Effector memory CD8-positive, alpha-beta T cell (primary cell): ENCODE results near the gene PHF21A.

Experiments used
- ATAC-seq: fragments of 150-1000 bp; cut with Tn5 transposase; replicated peaks from 2 replicates; pipeline ENCODE4 v1.10.0; 2021; ENCODE audit warnings: mild to moderate bottlenecking, moderate library complexity
- DNase-seq, 3 experiments: peaks; one replicate each; pipeline ENCODE4 v3.0.0; 2021
- H3K27ac Mint-ChIP-seq, 2 donors: one replicate each; pipeline ENCODE4 v1.8.0; 2022; ENCODE audit warnings: mild to moderate bottlenecking in 2 of 2, mixed read lengths in 2 of 2, moderate library complexity in 2 of 2
- H3K27me3 Mint-ChIP-seq, 2 donors: one replicate each; pipeline ENCODE4 v1.8.0; 2022; ENCODE audit warnings: mixed read lengths in 2 of 2
- H3K36me3 Mint-ChIP-seq: one replicate; pipeline ENCODE4 v1.8.0; 2022; ENCODE audit warnings: mild to moderate bottlenecking, moderate library complexity, mixed read lengths; ENCODE audit not compliant: insufficient read depth
- H3K4me1 Mint-ChIP-seq, 2 donors: one replicate each; pipeline ENCODE4 v1.8.0; 2022; ENCODE audit warnings: low read depth in 2 of 2, mixed read lengths in 2 of 2
- H3K4me3 Mint-ChIP-seq, 2 donors: one replicate each; pipeline ENCODE4 v1.8.0; 2022; ENCODE audit warnings: mild to moderate bottlenecking in 2 of 2, mixed read lengths in 2 of 2, moderate library complexity in 2 of 2
- H3K9me3 Mint-ChIP-seq, 2 donors: one replicate each; pipeline ENCODE4 v1.8.0; 2022; ENCODE audit warnings: mixed read lengths in 2 of 2

PHF21A gene

GRCh38 chr11:45927684-45928413 is 193.4 kb downstream of the PHF21A start:
- peak overlapping the region; percentile 96 to 97 for H3K27ac Mint-ChIP-seq
- no peak for ATAC-seq
- H3K4me1 Mint-ChIP-seq, result peaks cover 41 to 43% of the 10 kb centered on the region in 2 donors
- peaks cover 0 to 5% of the 10 kb centered on the region in 2 donors for H3K27me3 Mint-ChIP-seq
- H3K4me3 Mint-ChIP-seq, result no peak overlapping the region
- DNase-seq, result no peak
- peaks cover 32% of the 10 kb centered on the region for H3K36me3 Mint-ChIP-seq
- no peaks in the 10 kb centered on the region for H3K9me3 Mint-ChIP-seq

DNA sequence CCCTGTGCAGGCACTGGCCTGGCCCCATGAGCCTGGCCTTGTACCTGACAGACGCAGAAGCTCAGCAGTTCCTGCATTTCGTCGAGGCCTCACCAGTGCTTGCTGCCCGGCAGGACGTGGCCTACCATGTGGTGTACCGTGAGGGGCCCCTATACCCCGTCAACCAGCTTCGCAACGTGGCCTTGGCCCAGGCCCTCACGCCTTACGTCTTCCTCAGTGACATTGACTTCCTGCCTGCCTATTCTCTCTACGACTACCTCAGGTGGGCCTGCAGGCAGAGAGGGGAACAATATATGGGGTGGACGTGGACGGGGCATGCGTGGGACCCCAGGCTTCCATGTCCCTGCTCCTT is 193.9 kb downstream of the PHF21A start:
- peak overlapping the region; percentile 91 to 96 for H3K27ac Mint-ChIP-seq
- peaks cover 41 to 43% of the 10 kb centered on the region in 2 donors for H3K4me1 Mint-ChIP-seq
- H3K4me3 Mint-ChIP-seq, result no peak overlapping the region
- H3K27me3 Mint-ChIP-seq, result peaks cover 0 to 5% of the 10 kb centered on the region in 2 donors
- DNase-seq (no peak), ATAC-seq (no peak)
- H3K9me3 Mint-ChIP-seq, result no peaks in the 10 kb centered on the region
- H3K36me3 Mint-ChIP-seq, result peaks cover 27% of the 10 kb centered on the region

- Mint-ChIP-seq H3K4me1 (peaks cover 38 to 41% of the 10 kb centered on the region in 2 donors), H3K27me3 (peaks cover 0 to 5% of the 10 kb centered on the region in 2 donors), H3K27ac (peak overlapping the region; percentile 91 to 96), H3K4me3 (no peak overlapping the region), H3K36me3 (peaks cover 23% of the 10 kb centered on the region), H3K9me3 (no peaks in the 10 kb centered on the region)
- no peak for ATAC-seq
- DNase-seq, result no peak
These were observed 194.5 kb downstream of the PHF21A start for GRCh38 chr11:45926536-45927331.

DNA sequence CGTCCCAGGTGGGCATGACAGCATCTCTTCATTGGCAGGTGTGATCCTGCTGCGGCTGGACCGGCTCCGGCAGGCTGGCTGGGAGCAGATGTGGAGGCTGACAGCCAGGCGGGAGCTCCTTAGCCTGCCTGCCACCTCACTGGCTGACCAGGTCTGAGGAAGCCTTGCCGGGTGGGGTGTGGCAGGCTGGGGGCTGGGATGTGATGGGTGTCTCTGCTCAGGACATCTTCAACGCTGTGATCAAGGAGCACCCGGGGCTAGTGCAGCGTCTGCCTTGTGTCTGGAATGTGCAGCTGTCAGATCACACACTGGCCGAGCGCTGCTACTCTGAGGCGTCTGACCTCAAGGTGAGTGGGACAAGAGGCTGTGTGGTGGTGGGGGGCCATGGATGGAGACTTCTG is 195.3 kb downstream of the PHF21A start:
- H3K4me1 Mint-ChIP-seq, result peaks cover 34 to 38% of the 10 kb centered on the region in 2 donors

DNA sequence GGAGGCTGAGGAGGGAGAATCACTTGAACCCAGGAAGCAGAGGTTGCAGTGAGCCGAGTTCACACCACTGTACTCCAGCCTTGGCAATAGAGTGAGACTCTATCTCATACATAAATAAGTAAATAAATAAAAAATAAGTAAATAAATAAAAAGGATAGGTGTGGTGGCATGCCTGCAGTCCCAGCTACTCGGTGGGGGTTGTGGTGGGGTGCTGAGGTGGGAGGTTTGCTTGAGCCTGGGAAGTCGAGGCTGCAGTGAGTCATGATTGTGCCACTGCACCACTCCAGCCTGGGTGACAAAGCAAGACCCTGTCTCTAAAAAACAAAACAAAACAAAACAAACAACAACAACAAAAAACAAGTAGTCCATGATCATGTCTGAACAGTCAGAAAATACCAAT is 195.7 kb downstream of the PHF21A start:
- H3K4me1 Mint-ChIP-seq, result peaks cover 30 to 39% of the 10 kb centered on the region in 2 donors
- no peak overlapping the region for H3K4me3 Mint-ChIP-seq
- ATAC-seq (no peak), DNase-seq (no peak)
- H3K27ac Mint-ChIP-seq, result peak overlapping the region in 1 of 2 donors; percentile 41
- H3K27me3 Mint-ChIP-seq, result peaks cover 0 to 5% of the 10 kb centered on the region in 2 donors
- peaks cover 17% of the 10 kb centered on the region for H3K36me3 Mint-ChIP-seq
- no peaks in the 10 kb centered on the region for H3K9me3 Mint-ChIP-seq

More for the DNA sequence above, 195.3 kb downstream of the PHF21A start:
- H3K27ac Mint-ChIP-seq, result no peak overlapping the region
- ATAC-seq, result no peak
- H3K9me3 Mint-ChIP-seq, result no peaks in the 10 kb centered on the region
- peaks cover 0 to 5% of the 10 kb centered on the region in 2 donors for H3K27me3 Mint-ChIP-seq
- peaks cover 18% of the 10 kb centered on the region for H3K36me3 Mint-ChIP-seq
- no peak for DNase-seq
- H3K4me3 Mint-ChIP-seq, result no peak overlapping the region

- Mint-ChIP-seq H3K27me3 (peaks cover 0 to 5% of the 10 kb centered on the region in 2 donors), H3K4me1 (peaks cover 26 to 36% of the 10 kb centered on the region in 2 donors), H3K4me3 (peak overlapping the region; percentile 69 to 74), H3K9me3 (no peaks in the 10 kb centered on the region), H3K36me3 (peaks cover 12% of the 10 kb centered on the region), H3K27ac (peak overlapping the region in 1 of 2 donors; percentile 41)
- ATAC-seq (no peak), DNase-seq (no peak)
These were observed 196.3 kb downstream of the PHF21A start for GRCh38 chr11:45924927-45925326.

DNA sequence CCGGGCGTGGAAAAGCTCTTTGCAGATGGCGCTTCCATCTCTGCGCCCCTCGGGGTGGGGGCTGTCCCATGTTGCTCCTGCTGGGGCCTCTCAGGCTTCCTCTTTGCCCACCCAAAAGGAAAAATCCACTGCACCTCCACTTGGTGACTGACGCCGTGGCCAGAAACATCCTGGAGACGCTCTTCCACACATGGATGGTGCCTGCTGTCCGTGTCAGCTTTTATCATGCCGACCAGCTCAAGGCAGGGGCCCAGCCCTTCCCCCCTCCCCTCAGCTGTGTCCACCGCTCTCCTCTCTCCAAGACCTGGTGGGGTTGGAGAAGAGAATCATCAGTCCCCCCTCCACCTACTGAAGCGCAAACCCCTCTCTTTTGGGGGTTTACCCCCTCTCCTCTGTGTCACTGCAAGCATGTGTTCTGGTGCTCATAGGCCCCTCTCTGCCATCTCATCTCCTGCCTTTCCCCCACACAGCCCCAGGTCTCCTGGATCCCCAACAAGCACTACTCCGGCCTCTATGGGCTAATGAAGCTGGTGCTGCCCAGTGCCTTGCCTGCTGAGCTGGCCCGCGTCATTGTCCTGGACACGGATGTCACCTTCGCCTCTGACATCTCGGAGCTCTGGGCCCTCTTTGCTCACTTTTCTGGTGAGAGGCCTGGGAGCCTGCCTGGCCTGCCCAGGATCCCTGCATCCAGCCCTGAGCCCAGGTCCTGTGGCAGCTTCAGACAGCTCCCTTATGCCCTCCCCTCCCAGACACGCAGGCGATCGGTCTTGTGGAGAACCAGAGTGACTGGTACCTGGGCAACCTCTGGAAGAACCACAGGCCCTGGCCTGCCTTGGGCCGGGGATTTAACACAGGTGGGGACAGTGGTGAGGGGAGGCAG is 197.0 kb downstream of the PHF21A start:
- peak overlapping the region; percentile 28 to 41 for H3K27ac Mint-ChIP-seq
- H3K4me1 Mint-ChIP-seq, result peaks cover 29 to 38% of the 10 kb centered on the region in 2 donors
- H3K4me3 Mint-ChIP-seq, result peak overlapping the region; percentile 69 to 74
- DNase-seq, result no peak
- H3K27me3 Mint-ChIP-seq, result peaks cover 0 to 5% of the 10 kb centered on the region in 2 donors
- no peaks in the 10 kb centered on the region for H3K9me3 Mint-ChIP-seq
- ATAC-seq, result no peak
- peaks cover 12% of the 10 kb centered on the region for H3K36me3 Mint-ChIP-seq

DNA sequence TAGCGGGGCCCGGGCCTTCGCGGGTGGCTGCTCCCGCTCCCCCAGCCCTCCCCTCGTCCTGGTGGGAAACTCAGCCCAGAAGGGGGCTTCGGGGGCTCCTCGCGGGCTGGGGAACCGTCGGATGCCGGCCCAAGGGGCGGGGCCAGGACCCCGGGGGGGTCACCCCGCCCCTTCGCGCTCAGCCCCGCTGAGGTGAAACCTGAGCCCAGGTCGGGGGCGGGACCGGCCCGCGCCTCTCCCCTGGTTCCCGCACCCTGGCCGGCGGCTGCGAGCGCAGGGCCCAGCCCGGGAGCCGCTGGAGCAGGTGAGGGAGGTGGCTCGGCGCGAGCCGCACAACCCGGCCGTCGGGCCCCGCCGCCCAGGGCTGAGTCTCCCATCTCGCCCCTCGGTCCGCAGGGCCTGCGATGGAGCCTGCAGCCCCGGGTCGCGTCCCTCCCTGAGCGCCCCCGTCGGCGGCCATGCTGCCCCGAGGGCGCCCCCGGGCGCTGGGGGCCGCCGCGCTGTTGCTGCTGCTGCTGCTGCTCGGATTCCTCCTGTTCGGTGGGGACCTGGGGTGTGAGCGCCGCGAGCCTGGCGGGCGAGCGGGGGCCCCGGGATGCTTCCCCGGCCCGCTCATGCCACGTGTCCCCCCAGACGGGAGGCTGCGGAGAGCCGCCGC is 198.7 kb downstream of the PHF21A start, which contains the start of gene LARGE2:
LARGE2 (plus strand) TSS at position 232 of the 658 bp plus-strand sequence; CDS start at position 459, 227 bp downstream.
- Mint-ChIP-seq H3K27me3 (peaks cover 0 to 5% of the 10 kb centered on the region in 2 donors), H3K4me1 (peaks cover 35 to 45% of the 10 kb centered on the region in 2 donors), H3K36me3 (peaks cover 15% of the 10 kb centered on the region), H3K9me3 (no peaks in the 10 kb centered on the region), H3K27ac (peak within 1 kb of the TSS in 1 of 2 donors; percentile 88), H3K4me3 (peak within 1 kb of the TSS; percentile 79 to 85)
- DNase-seq, result no peak
- no peak for ATAC-seq

DNA sequence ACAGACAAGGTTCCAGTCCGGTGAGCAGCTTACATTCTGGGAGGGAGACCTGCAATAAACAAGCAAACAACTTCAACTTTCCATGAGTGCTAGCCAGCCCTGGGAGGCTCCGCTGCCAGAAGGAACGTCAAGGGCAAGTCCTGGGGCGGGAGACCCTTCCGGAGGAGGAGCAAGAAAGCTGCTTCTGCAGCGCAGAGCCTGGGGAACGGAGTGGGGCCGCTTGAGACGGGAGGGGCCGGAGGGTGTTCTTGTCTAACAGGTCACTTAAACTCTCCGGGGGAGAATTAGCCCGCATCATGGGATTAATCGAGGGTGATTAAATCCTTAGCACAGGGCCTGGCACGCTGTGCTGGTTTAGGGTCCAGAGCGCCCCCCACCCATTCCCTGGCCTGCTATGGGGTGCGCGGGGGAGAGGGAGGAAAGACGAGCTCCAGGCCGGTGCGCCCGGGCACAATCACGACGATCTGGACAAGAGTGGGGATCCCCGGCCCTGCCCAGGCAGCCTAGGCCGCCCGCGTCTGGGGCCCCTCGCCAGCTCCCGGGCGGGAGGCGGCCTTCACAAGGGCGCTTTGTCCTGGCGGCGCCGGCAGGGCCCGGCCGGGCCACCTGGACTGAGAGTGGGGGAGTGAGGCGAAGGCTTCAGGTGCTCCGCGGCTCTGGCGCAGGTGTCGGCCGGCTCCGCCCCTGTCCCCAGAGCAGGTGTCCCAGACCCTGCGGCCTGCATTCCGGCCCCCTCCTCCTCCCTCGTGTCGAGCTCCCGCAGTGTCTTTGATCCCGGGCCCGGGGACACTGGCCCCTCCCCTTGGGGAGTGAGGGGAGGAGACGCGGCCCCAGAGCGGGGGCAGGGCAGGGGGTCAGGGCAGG is 199.5 kb downstream of the PHF21A start:
- H3K4me3 Mint-ChIP-seq, result peak overlapping the region; percentile 75 to 82
- ATAC-seq (no peak), DNase-seq (no peak)
- H3K27ac Mint-ChIP-seq, result peak overlapping the region in 1 of 2 donors; percentile 88
- peaks cover 31 to 41% of the 10 kb centered on the region in 2 donors for H3K4me1 Mint-ChIP-seq
- peaks cover 19% of the 10 kb centered on the region for H3K36me3 Mint-ChIP-seq
- no peaks in the 10 kb centered on the region for H3K9me3 Mint-ChIP-seq
- peaks cover 0 to 5% of the 10 kb centered on the region in 2 donors for H3K27me3 Mint-ChIP-seq

DNA sequence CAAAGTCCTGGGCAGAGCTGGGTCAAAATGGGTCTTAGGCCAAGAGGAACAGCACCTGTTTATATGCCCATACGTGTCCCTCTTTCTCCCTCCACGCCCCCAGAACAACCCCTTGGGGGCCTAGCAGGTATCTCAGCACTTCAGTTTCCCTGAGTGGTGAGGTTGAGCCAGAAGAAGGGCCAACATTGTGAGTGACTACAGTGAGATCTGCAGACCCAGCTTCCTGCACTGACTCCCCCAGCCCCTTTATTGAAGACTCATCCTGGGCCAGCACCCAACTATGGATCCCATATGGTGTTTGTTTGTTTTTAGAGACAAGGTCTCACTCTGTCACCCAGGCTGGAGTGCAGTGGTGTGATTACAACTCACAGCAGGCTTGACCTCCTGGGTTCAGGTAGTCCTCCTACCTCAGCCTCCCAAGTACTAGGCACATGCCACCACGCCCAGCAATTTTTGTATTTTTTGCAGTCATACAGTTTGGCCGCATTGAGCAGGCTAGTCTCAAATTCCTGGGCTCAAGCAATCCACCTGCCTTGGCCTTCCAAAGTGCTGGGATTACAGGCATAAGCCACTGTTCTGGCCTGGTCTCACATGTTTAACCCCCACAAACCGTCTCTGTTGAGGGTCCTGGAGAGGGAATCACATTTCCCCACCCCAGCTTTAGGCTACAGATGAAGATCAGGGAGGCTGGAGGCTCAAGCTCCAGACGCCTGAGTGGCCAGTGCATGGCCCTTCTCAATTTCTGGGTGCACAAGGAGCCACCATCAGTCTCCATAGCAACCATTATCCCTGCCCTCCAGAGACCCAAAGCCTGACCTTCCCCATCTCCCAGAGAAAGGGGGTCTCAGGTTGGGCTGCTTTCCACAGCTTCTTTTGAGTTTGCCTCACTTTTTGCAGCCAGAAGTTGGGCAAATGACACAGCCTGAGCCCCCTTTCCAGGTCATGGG is 200.4 kb downstream of the PHF21A start:
- H3K27me3 Mint-ChIP-seq, result peaks cover 0 to 5% of the 10 kb centered on the region in 2 donors
- H3K4me1 Mint-ChIP-seq, result peaks cover 40 to 49% of the 10 kb centered on the region in 2 donors
- ATAC-seq, result no peak
- no peak for DNase-seq
- peaks cover 17% of the 10 kb centered on the region for H3K36me3 Mint-ChIP-seq
- H3K27ac Mint-ChIP-seq, result peak overlapping the region in 1 of 2 donors; percentile 88
- H3K9me3 Mint-ChIP-seq, result no peaks in the 10 kb centered on the region
- H3K4me3 Mint-ChIP-seq, result peak overlapping the region; percentile 75 to 85
